HG02943 (cell line): Measurements from ENCODE around the gene MRPL11.
A peak's percentile ranks its signal among the peaks of the same experiment; 100 is the strongest.

ENCODE experiments used
- ATAC-seq: cut with Tn5 transposase; IDR thresholded peaks from one replicate; pipeline ENCODE4 v1.9.1; 2021; ENCODE audit warnings: mild to moderate bottlenecking, low read depth, moderate library complexity; ENCODE audit not compliant: unreplicated experiment

MRPL11 gene

GRCh38 chr11:66438504-66439466 is at the start of gene MRPL11:
Gene MRPL11, minus strand, starts transcription at chr11:66438848. Its CDS starts 94 bp downstream, at chr11:66438754.
- peak; percentile 90 for ATAC-seq

GRCh38 chr11:66484806-66485380 is 46.2 kb upstream of the MRPL11 start:
- ATAC-seq = no peak

GRCh38 chr11:66480117-66480938 is 41.7 kb upstream of the MRPL11 start, which contains the start of gene DPP3:
Gene DPP3, plus strand, starts transcription at chr11:66480434. Its CDS starts 1,767 bp downstream, at chr11:66482201.
- peak; percentile 87 for ATAC-seq

GRCh38 chr11:66479394-66480116 is 40.9 kb upstream of the MRPL11 start:
- peak; percentile 10 for ATAC-seq

GRCh38 chr11:66478729-66479393 is 40.2 kb upstream of the MRPL11 start:
- no peak for ATAC-seq

- ATAC-seq = no peak
Observed at GRCh38 chr11:66477263-66478201, 38.9 kb upstream of the MRPL11 start.

GRCh38 chr11:66476841-66477251 is 38.2 kb upstream of the MRPL11 start:
- ATAC-seq = no peak

GRCh38 chr11:66476173-66476840 is 37.7 kb upstream of the MRPL11 start:
- ATAC-seq = no peak

GRCh38 chr11:66475349-66476172 is 36.9 kb upstream of the MRPL11 start:
- ATAC-seq = no peak

GRCh38 chr11:66473608-66474515 is 35.2 kb upstream of the MRPL11 start:
- no peak for ATAC-seq

- ATAC-seq = no peak
Observed at GRCh38 chr11:66473167-66473566, 34.5 kb upstream of the MRPL11 start.

- no peak for ATAC-seq
Observed at GRCh38 chr11:66472054-66472453, 33.4 kb upstream of the MRPL11 start.

GRCh38 chr11:66471142-66471541 is 32.5 kb upstream of the MRPL11 start:
- ATAC-seq = no peak

- no peak for ATAC-seq
Observed at GRCh38 chr11:66470015-66470414, 31.4 kb upstream of the MRPL11 start.

GRCh38 chr11:66469441-66469840 is 30.8 kb upstream of the MRPL11 start:
- no peak for ATAC-seq

- ATAC-seq = no peak
Observed at GRCh38 chr11:66468691-66469090, 30.0 kb upstream of the MRPL11 start.
